Measurements from ENCODE around the gene DUSP18. TPM values are rescaled to one million over a fixed set of nuclear protein-coding genes. Genes with fewer than 3 reads are reported as not detected.

Gene DUSP18
- polyA plus RNA-seq, 3 donors, result 2.0 to 3.8 (median 2.7) TPM

DNA sequence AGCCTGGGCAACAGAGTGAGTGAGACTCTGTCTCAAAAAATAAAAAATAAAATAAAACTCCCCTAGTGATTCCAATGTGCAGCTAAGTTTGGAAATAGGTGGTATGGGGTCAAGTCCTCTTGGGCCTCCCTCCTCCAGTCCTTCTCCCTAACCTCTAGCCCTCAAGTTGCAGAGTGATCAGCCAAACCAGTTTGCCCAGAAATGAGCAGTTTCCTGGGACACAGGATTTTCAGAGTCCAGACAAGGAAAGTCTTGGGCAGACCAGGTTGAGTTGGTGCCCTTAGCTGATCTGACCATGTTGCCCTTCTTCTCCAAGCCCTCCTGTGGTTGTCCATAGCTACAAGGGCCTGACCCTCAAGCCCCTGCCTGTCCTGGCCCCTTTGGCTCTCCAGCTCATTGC is 52.8 kb downstream of the DUSP18 start:
- no peak overlapping the region for H3K27ac ChIP-seq (ENCODE audit: low read depth, low read length)

DNA sequence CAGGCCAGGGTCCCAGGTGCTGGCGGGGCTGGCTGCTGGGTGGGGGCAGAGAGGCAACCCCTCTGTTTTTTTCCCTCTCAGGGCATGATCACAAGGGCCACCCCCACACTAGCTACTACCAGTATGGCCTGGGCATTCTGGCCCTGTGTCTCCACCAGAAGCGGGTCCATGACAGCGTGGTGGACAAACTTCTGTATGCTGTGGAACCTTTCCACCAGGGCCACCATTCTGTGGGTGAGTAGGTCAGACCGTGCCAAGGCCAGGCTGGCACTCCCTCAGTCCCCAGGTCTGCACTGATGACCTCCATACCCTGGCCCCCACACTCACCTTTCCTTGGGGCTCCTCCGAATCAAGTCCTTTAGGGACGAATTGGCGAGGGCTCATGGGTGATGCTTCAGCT is 53.4 kb downstream of the DUSP18 start:
- WGBS, 3 donors, result 89 to 98% (median 95%) methylated on average over 7 of the region's 7 CpGs
- H3K27ac ChIP-seq (ENCODE audit: low read depth, low read length), result no peak overlapping the region

DNA sequence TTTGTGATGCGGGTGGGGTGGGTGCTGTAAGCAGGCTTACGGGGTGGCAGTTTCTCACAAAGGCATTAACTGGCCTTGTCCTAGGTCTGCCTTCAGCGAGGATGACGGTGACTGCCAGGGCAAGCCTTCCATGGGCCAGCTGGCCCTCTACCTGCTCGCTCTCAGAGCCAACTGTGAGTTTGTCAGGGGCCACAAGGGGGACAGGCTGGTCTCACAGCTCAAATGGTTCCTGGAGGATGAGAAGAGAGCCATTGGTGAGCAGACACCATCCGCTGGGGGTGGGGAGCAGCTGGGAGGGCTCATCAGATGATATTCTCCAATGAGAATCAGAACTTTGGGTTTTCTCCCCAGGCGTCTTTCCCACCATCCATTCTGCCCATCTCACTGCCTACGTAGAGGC is 54.9 kb downstream of the DUSP18 start:
- WGBS, 3 donors, result 92 to 95% (median 92%) methylated on average over 8 of the region's 8 CpGs

More for the DNA sequence above, 54.9 kb downstream of the DUSP18 start:
- no peak overlapping the region for H3K27ac ChIP-seq (ENCODE audit: low read depth, low read length)

Other genes with a start within 250 kb of the DUSP18 start
- 10 to 100 TPM; 12.7 to 20.4 (median 20.4) TPM for gene MTFP1, start 242.1 kb downstream of the DUSP18 start, polyA plus RNA-seq
- gene SEC14L3, start 195.9 kb downstream of the DUSP18 start, polyA plus RNA-seq, result not detected
- under 1 TPM in 2 of 3 donors, not detected in 1; 0.04 to 0.05 TPM for gene SEC14L4, start 162.2 kb downstream of the DUSP18 start, polyA plus RNA-seq
- gene SEC14L6, start 121.1 kb downstream of the DUSP18 start, polyA plus RNA-seq, result 1 to 10 TPM in 1 of 3 donors, under 1 TPM in 2; 0.11 to 1.3 (median 0.37) TPM
- gene GAL3ST1, start 93.2 kb downstream of the DUSP18 start, polyA plus RNA-seq, result 1 to 10 TPM in 1 of 3 donors, under 1 TPM in 2; 0.34 to 4.5 (median 0.58) TPM
- gene PES1, start 76.0 kb downstream of the DUSP18 start, polyA plus RNA-seq, result 10 to 100 TPM; 45.1 to 56.0 (median 45.8) TPM
- gene TCN2, start 60.7 kb downstream of the DUSP18 start, polyA plus RNA-seq, result 10 to 100 TPM in 2 of 3 donors, 1 to 10 TPM in 1; 5.4 to 38.3 (median 29.2) TPM
- gene SLC35E4, start 32.1 kb downstream of the DUSP18 start, polyA plus RNA-seq, result 1 to 10 TPM; 1.1 to 3.6 (median 1.3) TPM
- gene OSBP2, start 27.0 kb upstream of the DUSP18 start, polyA plus RNA-seq, result 1 to 10 TPM in 1 of 3 donors, under 1 TPM in 2; 0.58 to 1.1 (median 0.79) TPM